ENCODE results near the gene ENAM.
"Not testable (repeated sequence)": the region's sequence is repeated elsewhere in the genome, so short reads cannot be mapped to it uniquely, and the experiment has no call there.

Gene ENAM

DNA sequence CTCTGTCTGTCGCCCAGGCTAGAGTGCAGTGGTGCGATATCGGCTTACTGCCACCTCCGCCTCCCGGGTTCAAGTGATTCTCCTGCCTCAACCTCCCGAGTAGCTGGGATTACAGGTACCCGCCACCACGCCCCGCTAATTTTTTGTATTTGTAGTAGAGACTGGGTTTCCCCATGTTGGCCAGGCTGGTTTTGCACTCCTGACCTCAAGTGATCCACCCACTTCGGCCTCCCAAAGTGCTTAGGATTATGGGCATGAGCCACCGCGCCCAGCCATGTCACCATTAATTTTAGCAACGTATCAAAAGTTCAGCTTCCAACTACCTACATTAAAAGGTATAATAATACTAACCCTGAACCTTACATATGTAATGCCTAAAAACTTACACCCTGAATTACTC, 58.8 kb downstream of the ENAM start:
- peak overlapping the region; percentile 93 for H3K4me3 Mint-ChIP-seq
- H3K36me3 Mint-ChIP-seq: peaks cover 24% of the 10 kb centered on the region
- H3K9me3 Mint-ChIP-seq: peaks cover 5% of the 10 kb centered on the region
- H3K27me3 Mint-ChIP-seq: no peaks in the 10 kb centered on the region
- H3K4me1 Mint-ChIP-seq: peaks cover 44% of the 10 kb centered on the region
- H3K27ac Mint-ChIP-seq: peak overlapping the region; percentile 99

DNA sequence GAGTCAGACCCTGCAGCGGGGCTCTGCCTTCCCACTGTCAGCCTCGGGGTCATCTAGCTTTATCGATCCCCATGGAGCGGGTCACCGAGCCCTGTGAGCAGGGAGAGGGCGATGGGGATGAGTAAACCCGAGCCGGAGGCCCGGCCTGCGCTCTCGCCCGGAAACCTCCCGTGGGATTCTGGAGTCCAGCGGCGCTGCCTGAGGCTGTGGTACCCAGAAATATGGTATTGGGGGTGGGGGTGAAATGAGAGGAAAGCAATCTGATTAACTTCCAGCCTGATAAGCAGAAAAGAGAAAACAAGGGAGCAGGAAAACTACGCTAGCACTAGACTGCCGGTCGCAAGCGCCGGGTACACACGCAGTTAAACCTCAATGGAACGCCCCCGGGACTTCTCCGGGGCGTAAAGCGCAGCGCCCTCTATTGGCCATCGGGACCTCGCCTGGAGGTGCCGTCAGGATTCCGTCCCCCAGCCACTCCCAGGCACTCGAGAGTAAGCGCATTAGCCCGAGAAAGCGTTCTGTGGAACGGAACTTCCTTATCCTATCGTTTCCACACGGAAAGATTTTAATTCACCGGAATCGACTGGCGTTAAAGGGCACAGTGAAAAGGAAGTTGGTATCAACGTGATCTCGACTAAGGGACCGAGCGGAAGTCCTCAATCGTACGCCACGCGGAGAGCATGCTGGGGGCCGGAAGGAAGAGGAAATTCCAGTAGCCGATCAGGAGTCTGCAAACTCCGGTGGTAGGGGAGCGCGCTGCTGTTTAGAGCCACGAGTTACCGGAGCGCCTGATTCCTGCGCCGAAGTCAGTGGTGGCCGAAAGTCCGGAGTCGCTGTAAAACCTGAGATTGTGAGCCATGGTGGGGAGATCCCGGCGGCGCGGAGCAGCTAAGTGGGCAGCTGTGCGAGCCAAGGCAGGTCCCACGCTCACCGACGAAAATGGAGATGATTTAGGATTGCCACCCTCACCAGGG, 59.6 kb downstream of the ENAM start, which contains the start of gene UTP3:
Gene UTP3, plus strand, starts transcription at position 712 of the 974 bp plus-strand sequence. Its CDS starts 146 bp downstream, at position 858.
- Mint-ChIP-seq H3K27me3 (no peaks in the 10 kb centered on the region), H3K4me1 (peaks cover 44% of the 10 kb centered on the region), H3K36me3 (peaks cover 24% of the 10 kb centered on the region), H3K27ac (peak within 1 kb of the TSS; percentile 99), H3K9me3 (peaks cover 5% of the 10 kb centered on the region), H3K4me3 (peak within 1 kb of the TSS; percentile 93)

DNA sequence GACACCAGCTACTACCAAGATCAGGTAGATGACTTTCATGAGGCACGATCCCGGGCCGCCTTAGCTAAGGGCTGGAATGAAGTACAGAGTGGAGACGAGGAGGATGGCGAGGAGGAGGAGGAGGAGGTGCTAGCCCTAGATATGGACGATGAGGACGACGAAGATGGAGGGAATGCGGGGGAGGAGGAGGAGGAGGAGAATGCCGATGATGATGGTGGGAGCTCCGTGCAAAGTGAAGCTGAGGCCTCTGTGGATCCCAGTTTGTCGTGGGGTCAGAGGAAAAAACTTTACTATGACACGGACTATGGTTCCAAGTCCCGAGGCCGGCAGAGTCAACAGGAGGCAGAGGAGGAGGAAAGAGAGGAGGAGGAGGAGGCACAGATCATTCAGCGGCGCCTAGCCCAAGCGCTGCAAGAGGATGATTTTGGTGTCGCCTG, 60.3 kb downstream of the ENAM start:
- peak overlapping the region; percentile 93 for H3K4me3 Mint-ChIP-seq
- no peaks in the 10 kb centered on the region for H3K27me3 Mint-ChIP-seq
- peak overlapping the region; percentile 99 for H3K27ac Mint-ChIP-seq
- peaks cover 24% of the 10 kb centered on the region for H3K36me3 Mint-ChIP-seq
- H3K4me1 Mint-ChIP-seq: peaks cover 44% of the 10 kb centered on the region
- H3K9me3 Mint-ChIP-seq: peaks cover 5% of the 10 kb centered on the region

DNA sequence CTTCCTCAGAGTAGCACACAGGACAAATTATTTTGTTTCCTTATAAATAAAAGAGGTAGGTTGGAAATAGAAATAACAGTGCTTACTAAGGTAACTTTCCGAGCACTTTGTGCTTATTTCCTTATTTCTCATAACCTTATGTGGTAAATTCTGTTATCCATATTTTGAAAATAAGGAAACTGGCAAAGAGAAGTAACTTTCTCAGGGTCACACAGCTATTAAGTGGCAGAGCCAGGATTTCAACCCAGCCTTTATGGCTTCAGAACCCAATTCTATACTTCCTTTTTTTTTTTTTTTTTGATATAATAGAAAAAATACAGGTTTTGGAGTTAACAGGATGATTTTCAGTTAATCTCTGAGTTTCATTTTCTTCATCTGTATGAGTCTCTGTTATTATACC, 63.1 kb downstream of the ENAM start:
- H3K36me3 Mint-ChIP-seq: peaks cover 24% of the 10 kb centered on the region
- H3K27me3 Mint-ChIP-seq: no peaks in the 10 kb centered on the region
- H3K27ac Mint-ChIP-seq: no peak overlapping the region

DNA sequence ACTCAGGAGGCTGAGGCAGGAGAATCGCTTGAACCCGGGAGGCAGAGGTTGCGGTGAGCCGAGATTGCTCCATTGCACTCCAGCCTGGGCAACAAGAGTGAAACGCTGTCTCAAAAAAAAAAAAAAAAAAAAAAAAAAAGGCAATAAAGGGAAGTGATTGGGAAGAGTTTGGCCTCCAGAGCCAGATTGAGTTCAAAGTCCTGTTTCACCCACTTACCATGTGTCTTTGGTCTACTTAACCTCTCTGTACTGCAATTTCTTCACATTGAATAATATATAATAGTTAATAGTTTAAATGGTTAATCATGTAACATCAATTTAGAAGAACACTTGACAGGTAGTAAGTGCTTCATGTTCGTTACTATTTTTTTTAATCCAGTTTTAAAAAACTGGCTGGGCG, 66.1 kb downstream of the ENAM start:
- Mint-ChIP-seq H3K4me1 (peaks cover 21% of the 10 kb centered on the region), H3K36me3 (peaks cover 12% of the 10 kb centered on the region)
- H3K27me3 Mint-ChIP-seq, H3K9me3 Mint-ChIP-seq, H3K4me3 Mint-ChIP-seq, H3K27ac Mint-ChIP-seq: not testable (repeated sequence)

More for the DNA sequence above, 63.1 kb downstream of the ENAM start:
- Mint-ChIP-seq H3K4me1 (peaks cover 44% of the 10 kb centered on the region), H3K9me3 (peaks cover 5% of the 10 kb centered on the region), H3K4me3 (peak overlapping the region; percentile 53)
